Panc1 (cell line): ENCODE data around the gene ITPR2.

Experiments used
- CTCF ChIP-seq: fragments of 450-650 bp; IDR thresholded peaks from 2 replicates; pipeline ENCODE4 v1.5.1; 2017; ENCODE audit warnings: mild to moderate bottlenecking
- POLR2AphosphoS5 ChIP-seq: IDR thresholded peaks from 2 replicates; pipeline ENCODE4 v1.6.1; 2012; ENCODE audit warnings: mild to moderate bottlenecking, low read depth, low read length, moderate library complexity
- SIN3A ChIP-seq: IDR thresholded peaks from 2 replicates; pipeline ENCODE4 v1.6.1; 2012; ENCODE audit warnings: low read depth, mild to moderate bottlenecking, low read length, moderate library complexity, borderline replicate concordance; ENCODE audit not compliant: insufficient read depth

- TF ChIP-seq CTCF, result no peak
- no peak for TF ChIP-seq SIN3A
- TF ChIP-seq POLR2AphosphoS5, result no peak
Observed at GRCh38 chr12:26717757-26718156, 115.2 kb downstream of the ITPR2 start.
